Astrocyte (in vitro differentiated cells and primary cell): ENCODE data around the gene SNAPC1. TPM values are rescaled to one million over a fixed set of nuclear protein-coding genes. Genes with fewer than 3 reads are reported as not detected.

Experiments used
- DNase-seq: peaks from one replicate; pipeline ENCODE4 v3.0.0-alpha.2; 2010; ENCODE audit warnings: low read depth
- FAIRE-seq: peaks from 2 replicates; lab custom pipeline; 2011; peaks lifted over from hg19 to GRCh38; lab: Jason Lieb, UNC
- H2AFZ ChIP-seq: 2 replicates; pipeline ENCODE4 v1.6.0; 2012; ENCODE audit warnings: low read depth, low read length, inconsistent platforms
- H3K27ac ChIP-seq: 2 replicates; pipeline ENCODE4 v1.5.1; 2011; ENCODE audit warnings: low read depth, low read length, inconsistent platforms
- H3K27me3 ChIP-seq: 2 replicates; pipeline ENCODE4 v1.6.0; 2011; ENCODE audit warnings: low read length, inconsistent platforms; ENCODE audit not compliant: insufficient read depth
- H3K36me3 ChIP-seq: 2 replicates; pipeline ENCODE4 v1.5.1; 2011; ENCODE audit warnings: low read length, inconsistent platforms; ENCODE audit not compliant: insufficient read depth
- H3K4me1 ChIP-seq: 2 replicates; pipeline ENCODE4 v1.5.1; 2011; ENCODE audit warnings: low read length, inconsistent platforms; ENCODE audit not compliant: insufficient read depth
- H3K4me2 ChIP-seq: 2 replicates; pipeline ENCODE4 v1.6.0; 2012; ENCODE audit warnings: low read length, inconsistent platforms
- H3K4me3 ChIP-seq: 2 replicates; pipeline ENCODE4 v1.5.1; 2011; ENCODE audit warnings: low read depth, mild to moderate bottlenecking, low read length, inconsistent platforms; ENCODE audit not compliant: insufficient read depth
- H3K79me2 ChIP-seq: 2 replicates; pipeline ENCODE4 v1.6.0; 2012; ENCODE audit warnings: mild to moderate bottlenecking, low read length, inconsistent platforms; ENCODE audit not compliant: insufficient read depth
- H3K9ac ChIP-seq: 2 replicates; pipeline ENCODE4 v1.6.0; 2012; ENCODE audit warnings: mild to moderate bottlenecking, low read length, inconsistent platforms
- H3K9me3 ChIP-seq: 2 replicates; pipeline ENCODE4 v1.5.1; 2012; ENCODE audit warnings: low read depth, mild to moderate bottlenecking, low read length, inconsistent platforms; ENCODE audit not compliant: insufficient read depth
- H4K20me1 ChIP-seq: 2 replicates; pipeline ENCODE4 v1.6.0; 2012; ENCODE audit warnings: low read length, inconsistent platforms; ENCODE audit not compliant: insufficient read depth
- H3K27ac Mint-ChIP-seq: one replicate; pipeline ENCODE4 v1.8.0; 2021; ENCODE audit warnings: mild to moderate bottlenecking, mixed read lengths; ENCODE audit not compliant: unreplicated experiment
- H3K27me3 Mint-ChIP-seq: one replicate; pipeline ENCODE4 v1.8.0; 2021; ENCODE audit warnings: low read depth, mixed read lengths; ENCODE audit not compliant: unreplicated experiment
- H3K36me3 Mint-ChIP-seq: one replicate; pipeline ENCODE4 v1.8.0; 2021; ENCODE audit warnings: low read depth, mixed read lengths; ENCODE audit not compliant: unreplicated experiment
- H3K4me1 Mint-ChIP-seq: one replicate; pipeline ENCODE4 v1.8.0; 2021; ENCODE audit warnings: low read depth, mixed read lengths; ENCODE audit not compliant: unreplicated experiment
- H3K4me3 Mint-ChIP-seq: one replicate; pipeline ENCODE4 v1.8.0; 2021; ENCODE audit warnings: mild to moderate bottlenecking, moderate library complexity, mixed read lengths; ENCODE audit not compliant: unreplicated experiment
- H3K9me3 Mint-ChIP-seq: one replicate; pipeline ENCODE4 v1.8.0; 2021; ENCODE audit warnings: mild to moderate bottlenecking, mixed read lengths; ENCODE audit not compliant: unreplicated experiment
- EZH2 ChIP-seq: IDR thresholded peaks from 2 replicates; pipeline ENCODE4 v1.6.1; 2012; ENCODE audit warnings: mild to moderate bottlenecking, low read length, inconsistent platforms; ENCODE audit not compliant: insufficient read depth
- total RNA-seq: library from RNA; stranded (reverse); gene quantifications from 2 replicates; pipeline ENCODE4 v1.2.1, GENCODE V29; 2021
- TF ChIP-seq, protein P1 (sequence below): IDR thresholded peaks from 2 replicates; pipeline ENCODE4 v1.5.1; 2011; ENCODE audit warnings: low read depth, mild to moderate bottlenecking, inconsistent platforms, low read length, moderate library complexity; ENCODE audit not compliant: insufficient read depth

Gene SNAPC1
- total RNA-seq, 1 donor from 2014 or later, result 14.1 TPM

DNA sequence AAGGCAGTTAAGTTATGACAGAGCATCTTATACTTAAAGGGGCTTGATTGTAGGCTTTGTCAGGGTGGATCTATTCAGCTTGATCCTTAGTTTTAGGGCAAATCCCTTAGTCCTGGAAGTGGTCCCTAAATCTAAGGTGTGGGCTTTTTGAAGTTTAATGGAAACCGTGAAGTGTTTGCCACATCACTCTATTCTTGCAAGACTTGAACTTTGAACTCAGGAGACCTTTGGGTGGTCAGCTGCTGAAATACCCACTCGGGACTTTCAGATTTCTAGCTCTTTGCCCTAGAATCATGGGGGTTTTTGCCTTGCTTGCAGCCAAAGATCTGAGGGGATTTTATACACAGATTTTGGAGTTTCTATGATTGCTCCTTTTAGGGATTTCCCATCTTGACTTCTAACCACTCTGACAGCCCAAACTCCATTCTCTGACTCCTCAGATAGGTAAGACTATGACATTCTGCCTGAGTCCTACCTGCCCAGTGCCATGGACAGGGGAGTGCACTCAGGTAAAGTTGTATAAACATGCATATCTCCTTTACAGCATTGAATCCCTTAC is 39.9 kb downstream of the SNAPC1 start:
- no peaks in the 10 kb centered on the region for H3K36me3 ChIP-seq
- no peak overlapping the region for H2AFZ ChIP-seq
- peaks cover 7% of the 10 kb centered on the region for H3K4me1 Mint-ChIP-seq
- no peaks in the 10 kb centered on the region for H3K9me3 ChIP-seq
- peaks cover 1% of the 10 kb centered on the region for H3K36me3 Mint-ChIP-seq
- H3K4me1 ChIP-seq, result no peaks in the 10 kb centered on the region
- no peak overlapping the region for H3K27ac ChIP-seq
- no peaks in the 10 kb centered on the region for H4K20me1 ChIP-seq
- FAIRE-seq (no peak), DNase-seq (no peak)
- H3K4me2 ChIP-seq, result no peak overlapping the region
- no peak overlapping the region for H3K4me3 Mint-ChIP-seq
- no peak for TF ChIP-seq EZH2
- TF ChIP-seq, protein P1, sequence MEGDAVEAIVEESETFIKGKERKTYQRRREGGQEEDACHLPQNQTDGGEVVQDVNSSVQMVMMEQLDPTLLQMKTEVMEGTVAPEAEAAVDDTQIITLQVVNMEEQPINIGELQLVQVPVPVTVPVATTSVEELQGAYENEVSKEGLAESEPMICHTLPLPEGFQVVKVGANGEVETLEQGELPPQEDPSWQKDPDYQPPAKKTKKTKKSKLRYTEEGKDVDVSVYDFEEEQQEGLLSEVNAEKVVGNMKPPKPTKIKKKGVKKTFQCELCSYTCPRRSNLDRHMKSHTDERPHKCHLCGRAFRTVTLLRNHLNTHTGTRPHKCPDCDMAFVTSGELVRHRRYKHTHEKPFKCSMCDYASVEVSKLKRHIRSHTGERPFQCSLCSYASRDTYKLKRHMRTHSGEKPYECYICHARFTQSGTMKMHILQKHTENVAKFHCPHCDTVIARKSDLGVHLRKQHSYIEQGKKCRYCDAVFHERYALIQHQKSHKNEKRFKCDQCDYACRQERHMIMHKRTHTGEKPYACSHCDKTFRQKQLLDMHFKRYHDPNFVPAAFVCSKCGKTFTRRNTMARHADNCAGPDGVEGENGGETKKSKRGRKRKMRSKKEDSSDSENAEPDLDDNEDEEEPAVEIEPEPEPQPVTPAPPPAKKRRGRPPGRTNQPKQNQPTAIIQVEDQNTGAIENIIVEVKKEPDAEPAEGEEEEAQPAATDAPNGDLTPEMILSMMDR, result no peak
- no peak overlapping the region for H3K9ac ChIP-seq
- H3K79me2 ChIP-seq, result no peaks in the 10 kb centered on the region
- H3K27me3 Mint-ChIP-seq, result no peaks in the 10 kb centered on the region
- no peak overlapping the region for H3K27ac Mint-ChIP-seq
- H3K9me3 Mint-ChIP-seq, result no peaks in the 10 kb centered on the region
- no peaks in the 10 kb centered on the region for H3K27me3 ChIP-seq
- H3K4me3 ChIP-seq, result no peak overlapping the region

DNA sequence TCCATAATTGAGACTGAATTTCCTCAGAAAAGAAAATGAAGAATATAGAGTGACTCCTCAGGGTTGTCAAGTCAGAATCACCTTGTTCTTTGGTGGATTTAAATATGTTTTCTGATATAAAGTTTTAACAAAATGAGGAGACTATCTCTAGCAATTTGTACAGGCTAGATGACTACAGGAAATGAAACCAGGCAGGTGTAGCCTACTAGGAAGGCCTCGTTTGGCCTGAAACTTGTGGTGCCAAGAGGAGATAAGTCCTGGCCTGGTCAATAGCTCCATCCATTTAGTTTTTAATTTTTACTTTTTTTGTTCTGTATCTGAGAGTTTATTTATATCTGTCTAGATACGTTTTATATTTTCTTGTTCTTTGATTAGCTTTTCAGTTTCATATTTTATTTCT is 41.5 kb downstream of the SNAPC1 start:
- Histone ChIP-seq H3K36me3 (no peaks in the 10 kb centered on the region), H3K9me3 (no peaks in the 10 kb centered on the region), H3K9ac (no peak overlapping the region), H3K4me3 (no peak overlapping the region), H4K20me1 (no peaks in the 10 kb centered on the region), H3K27ac (no peak overlapping the region), H3K4me2 (no peak overlapping the region), H3K27me3 (no peaks in the 10 kb centered on the region), H3K79me2 (no peaks in the 10 kb centered on the region), H2AFZ (no peak overlapping the region), H3K4me1 (no peaks in the 10 kb centered on the region)
- Mint-ChIP-seq H3K27me3 (no peaks in the 10 kb centered on the region), H3K27ac (no peak overlapping the region), H3K4me1 (peaks cover 12% of the 10 kb centered on the region), H3K36me3 (peaks cover 1% of the 10 kb centered on the region), H3K4me3 (no peak overlapping the region), H3K9me3 (no peaks in the 10 kb centered on the region)
- no peak for TF ChIP-seq EZH2
- TF ChIP-seq, protein P1, result no peak
- FAIRE-seq (no peak), DNase-seq (no peak)

- no peaks in the 10 kb centered on the region for H4K20me1 ChIP-seq
- TF ChIP-seq, protein P1, result no peak
- no peak for TF ChIP-seq EZH2
- H3K9me3 Mint-ChIP-seq, result no peaks in the 10 kb centered on the region
- H3K4me3 ChIP-seq, result no peak overlapping the region
- H3K27me3 Mint-ChIP-seq, result peaks cover 6% of the 10 kb centered on the region
- no peak overlapping the region for H2AFZ ChIP-seq
- H3K36me3 ChIP-seq, result no peaks in the 10 kb centered on the region
- DNase-seq, result no peak
- peaks cover 9% of the 10 kb centered on the region for H3K4me1 Mint-ChIP-seq
- H3K27me3 ChIP-seq, result no peaks in the 10 kb centered on the region
- no peaks in the 10 kb centered on the region for H3K79me2 ChIP-seq
- H3K4me3 Mint-ChIP-seq, result no peak overlapping the region
- H3K36me3 Mint-ChIP-seq, result no peaks in the 10 kb centered on the region
- H3K9me3 ChIP-seq, result no peaks in the 10 kb centered on the region
- H3K4me2 ChIP-seq, result no peak overlapping the region
- H3K4me1 ChIP-seq, result no peaks in the 10 kb centered on the region
- H3K9ac ChIP-seq, result no peak overlapping the region
- no peak for FAIRE-seq
- H3K27ac ChIP-seq, result no peak overlapping the region
- H3K27ac Mint-ChIP-seq, result no peak overlapping the region
Measured at GRCh38 chr14:61805451-61805850, 43.2 kb downstream of the SNAPC1 start.
